ENCODE results near the gene TBL1Y. TPM values are rescaled to one million over a fixed set of nuclear protein-coding genes. Genes with fewer than 3 reads are reported as not detected.
A peak's percentile ranks its signal among the peaks of the same experiment; 100 is the strongest.
"Not testable (repeated sequence)": the region's sequence is repeated elsewhere in the genome, so short reads cannot be mapped to it uniquely, and the experiment has no call there.

The TBL1Y gene
- total and polyA plus RNA-seq, 2 experiments from 2014 or later: 2.6 to 5.8 TPM

DNA sequence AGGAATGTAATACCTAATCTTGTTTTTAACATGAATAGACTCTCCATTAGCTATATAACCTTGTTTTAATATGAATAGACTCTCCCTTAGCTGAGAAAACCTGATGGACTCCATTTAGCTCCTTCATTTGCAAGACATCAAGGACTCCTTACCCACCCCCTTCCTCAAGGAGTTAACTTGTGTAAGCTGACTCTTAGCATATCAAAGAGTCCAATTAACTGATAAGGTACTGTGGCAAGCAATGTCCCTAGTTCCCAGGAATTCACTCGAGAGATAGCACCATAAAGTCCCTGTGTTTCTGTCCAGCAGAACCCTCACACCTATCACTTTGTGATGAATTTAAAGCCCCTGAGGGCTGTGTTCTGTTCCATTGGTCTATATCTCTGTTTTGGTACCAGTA lies 15.3 kb upstream of the TBL1Y start:
- Histone ChIP-seq H3K27me3 (ENCODE audit: insufficient read depth) (peaks cover 97% of the 10 kb centered on the region), H3F3A (replicated peaks; ENCODE audit: low read depth) (no peaks in the 10 kb centered on the region), H3K4me1 (ENCODE audit: insufficient read depth) (peaks cover 15% of the 10 kb centered on the region), H3K4me3 (peak overlapping the region; percentile 37; the same call in 1 of the 2 replicates), H3K27ac (ENCODE audit: low read depth) (no peak overlapping the region), H2AFZ (no peak overlapping the region), H3K36me3 (ENCODE audit: insufficient read depth) (no peaks in the 10 kb centered on the region), H4K20me1 (replicated peaks; ENCODE audit: insufficient read depth) (no peaks in the 10 kb centered on the region), H3K9me2 (ENCODE audit: insufficient read depth) (no peaks in the 10 kb centered on the region), H3K4me2 (peak overlapping the region; percentile 62), H3K79me2 (replicated peaks; ENCODE audit: insufficient read depth) (no peaks in the 10 kb centered on the region)
- peaks cover 77% of the 10 kb centered on the region for H3K27me3 Mint-ChIP-seq (ENCODE audit: insufficient read depth, low read depth, poor library complexity)
- TF ChIP-seq EZH2phosphoT487 (IDR thresholded peaks at IDR 0.05; ENCODE audit: unreplicated experiment) (no peak), NANOG (IDR thresholded peaks at IDR 0.05; ENCODE audit: borderline replicate concordance) (peak; percentile 69; the same call in 1 of the 2 replicates), POLR2AphosphoS5 (IDR thresholded peaks at IDR 0.05; ENCODE audit: low read depth) (peak; percentile 31; the same call in 1 of the 2 replicates)
- DNase-seq (ENCODE audit: low spot score) (peak; percentile 57), ATAC-seq (peak; percentile 75)
- no peaks in the 10 kb centered on the region for H3K36me3 Mint-ChIP-seq (ENCODE audit: low read depth)
- no peaks in the 10 kb centered on the region; the same call in 2 of the 3 replicates for H3K9me3 Mint-ChIP-seq
- no peak overlapping the region for H3K27ac Mint-ChIP-seq
- peaks cover 44% of the 10 kb centered on the region for H3K4me1 Mint-ChIP-seq
- 0 out of 3 replicates have a peak overlapping the region, but pooled peaks have one; percentile 13 for H3K4me3 Mint-ChIP-seq

DNA sequence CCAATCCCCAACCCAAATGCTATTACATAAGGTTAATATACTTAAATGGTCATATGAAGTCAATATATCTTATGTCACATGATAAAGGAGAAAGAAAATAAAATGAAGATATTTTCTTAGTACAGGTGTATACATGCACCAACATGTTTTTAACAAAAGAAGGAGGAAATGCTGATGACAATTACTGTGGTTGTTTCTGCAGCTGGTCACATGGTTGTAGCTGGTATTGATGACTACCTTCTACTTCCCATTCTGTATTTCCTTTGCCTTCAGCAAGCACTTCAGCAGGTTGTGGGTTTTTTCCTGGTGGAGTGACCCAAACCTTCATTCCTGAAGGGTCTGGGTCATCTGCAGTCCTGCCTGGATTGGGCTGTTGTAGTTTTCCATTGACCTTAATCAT lies 8.4 kb upstream of the TBL1Y start:
- ATAC-seq: not testable (repeated sequence)

GRCh38 chrY:6907591-6907990 lies 2.9 kb upstream of the TBL1Y start:
- H3K27ac Mint-ChIP-seq: no peak overlapping the region
- ATAC-seq (no peak), DNase-seq (ENCODE audit: low spot score) (no peak)
- no peaks in the 10 kb centered on the region for H3K9me2 ChIP-seq (ENCODE audit: insufficient read depth)
- peaks cover 11% of the 10 kb centered on the region for H3K27me3 Mint-ChIP-seq (ENCODE audit: insufficient read depth, low read depth, poor library complexity)
- peaks cover 5% of the 10 kb centered on the region for H3K4me1 ChIP-seq (ENCODE audit: insufficient read depth)
- H3K36me3 Mint-ChIP-seq (ENCODE audit: low read depth): peaks cover 6% of the 10 kb centered on the region; the same call in 2 of the 3 replicates
- peaks cover 6% of the 10 kb centered on the region; the same call in 1 of the 2 replicates for H3K79me2 ChIP-seq (replicated peaks; ENCODE audit: insufficient read depth)
- TF ChIP-seq ZNF331 (CRISPR knock-in tag; IDR thresholded peaks at IDR 0.05; ENCODE audit: low read depth) (no peak), STAT1 (IDR thresholded peaks at IDR 0.05; ENCODE audit: unreplicated experiment) (no peak), POLR2AphosphoS5 (IDR thresholded peaks at IDR 0.05; ENCODE audit: low read depth) (no peak), ZNF114 (CRISPR knock-in tag; IDR thresholded peaks at IDR 0.05) (no peak), CREB1 (CRISPR knock-in tag; IDR thresholded peaks at IDR 0.05; ENCODE audit: low read depth) (no peak), EZH2 (IDR thresholded peaks at IDR 0.05; ENCODE audit: low read depth, unreplicated experiment) (no peak)
- TF ChIP-seq, protein P1, sequence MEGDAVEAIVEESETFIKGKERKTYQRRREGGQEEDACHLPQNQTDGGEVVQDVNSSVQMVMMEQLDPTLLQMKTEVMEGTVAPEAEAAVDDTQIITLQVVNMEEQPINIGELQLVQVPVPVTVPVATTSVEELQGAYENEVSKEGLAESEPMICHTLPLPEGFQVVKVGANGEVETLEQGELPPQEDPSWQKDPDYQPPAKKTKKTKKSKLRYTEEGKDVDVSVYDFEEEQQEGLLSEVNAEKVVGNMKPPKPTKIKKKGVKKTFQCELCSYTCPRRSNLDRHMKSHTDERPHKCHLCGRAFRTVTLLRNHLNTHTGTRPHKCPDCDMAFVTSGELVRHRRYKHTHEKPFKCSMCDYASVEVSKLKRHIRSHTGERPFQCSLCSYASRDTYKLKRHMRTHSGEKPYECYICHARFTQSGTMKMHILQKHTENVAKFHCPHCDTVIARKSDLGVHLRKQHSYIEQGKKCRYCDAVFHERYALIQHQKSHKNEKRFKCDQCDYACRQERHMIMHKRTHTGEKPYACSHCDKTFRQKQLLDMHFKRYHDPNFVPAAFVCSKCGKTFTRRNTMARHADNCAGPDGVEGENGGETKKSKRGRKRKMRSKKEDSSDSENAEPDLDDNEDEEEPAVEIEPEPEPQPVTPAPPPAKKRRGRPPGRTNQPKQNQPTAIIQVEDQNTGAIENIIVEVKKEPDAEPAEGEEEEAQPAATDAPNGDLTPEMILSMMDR (conservative IDR thresholded peaks at IDR 0.05; ENCODE audit: low read depth in 2 of 2): no peak
- TF ChIP-seq, protein P2, sequence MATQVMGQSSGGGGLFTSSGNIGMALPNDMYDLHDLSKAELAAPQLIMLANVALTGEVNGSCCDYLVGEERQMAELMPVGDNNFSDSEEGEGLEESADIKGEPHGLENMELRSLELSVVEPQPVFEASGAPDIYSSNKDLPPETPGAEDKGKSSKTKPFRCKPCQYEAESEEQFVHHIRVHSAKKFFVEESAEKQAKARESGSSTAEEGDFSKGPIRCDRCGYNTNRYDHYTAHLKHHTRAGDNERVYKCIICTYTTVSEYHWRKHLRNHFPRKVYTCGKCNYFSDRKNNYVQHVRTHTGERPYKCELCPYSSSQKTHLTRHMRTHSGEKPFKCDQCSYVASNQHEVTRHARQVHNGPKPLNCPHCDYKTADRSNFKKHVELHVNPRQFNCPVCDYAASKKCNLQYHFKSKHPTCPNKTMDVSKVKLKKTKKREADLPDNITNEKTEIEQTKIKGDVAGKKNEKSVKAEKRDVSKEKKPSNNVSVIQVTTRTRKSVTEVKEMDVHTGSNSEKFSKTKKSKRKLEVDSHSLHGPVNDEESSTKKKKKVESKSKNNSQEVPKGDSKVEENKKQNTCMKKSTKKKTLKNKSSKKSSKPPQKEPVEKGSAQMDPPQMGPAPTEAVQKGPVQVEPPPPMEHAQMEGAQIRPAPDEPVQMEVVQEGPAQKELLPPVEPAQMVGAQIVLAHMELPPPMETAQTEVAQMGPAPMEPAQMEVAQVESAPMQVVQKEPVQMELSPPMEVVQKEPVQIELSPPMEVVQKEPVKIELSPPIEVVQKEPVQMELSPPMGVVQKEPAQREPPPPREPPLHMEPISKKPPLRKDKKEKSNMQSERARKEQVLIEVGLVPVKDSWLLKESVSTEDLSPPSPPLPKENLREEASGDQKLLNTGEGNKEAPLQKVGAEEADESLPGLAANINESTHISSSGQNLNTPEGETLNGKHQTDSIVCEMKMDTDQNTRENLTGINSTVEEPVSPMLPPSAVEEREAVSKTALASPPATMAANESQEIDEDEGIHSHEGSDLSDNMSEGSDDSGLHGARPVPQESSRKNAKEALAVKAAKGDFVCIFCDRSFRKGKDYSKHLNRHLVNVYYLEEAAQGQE (IDR thresholded peaks at IDR 0.05; ENCODE audit: unreplicated experiment): no peak
- TF ChIP-seq, protein P3, sequence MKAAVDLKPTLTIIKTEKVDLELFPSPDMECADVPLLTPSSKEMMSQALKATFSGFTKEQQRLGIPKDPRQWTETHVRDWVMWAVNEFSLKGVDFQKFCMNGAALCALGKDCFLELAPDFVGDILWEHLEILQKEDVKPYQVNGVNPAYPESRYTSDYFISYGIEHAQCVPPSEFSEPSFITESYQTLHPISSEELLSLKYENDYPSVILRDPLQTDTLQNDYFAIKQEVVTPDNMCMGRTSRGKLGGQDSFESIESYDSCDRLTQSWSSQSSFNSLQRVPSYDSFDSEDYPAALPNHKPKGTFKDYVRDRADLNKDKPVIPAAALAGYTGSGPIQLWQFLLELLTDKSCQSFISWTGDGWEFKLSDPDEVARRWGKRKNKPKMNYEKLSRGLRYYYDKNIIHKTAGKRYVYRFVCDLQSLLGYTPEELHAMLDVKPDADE (IDR thresholded peaks at IDR 0.05): no peak
- H3K9me3 Mint-ChIP-seq: no peaks in the 10 kb centered on the region
- no peak overlapping the region for H3K27ac ChIP-seq (ENCODE audit: low read depth)
- 0 out of 2 replicates have a peak, but pooled peaks cover 5% of the 10 kb centered on the region for H4K20me1 ChIP-seq (replicated peaks; ENCODE audit: insufficient read depth)
- no peaks in the 10 kb centered on the region for H3K36me3 ChIP-seq (ENCODE audit: insufficient read depth)
- H3K4me1 Mint-ChIP-seq: peaks cover 17% of the 10 kb centered on the region; the same call in 2 of the 3 replicates
- no peaks in the 10 kb centered on the region for H3F3A ChIP-seq (replicated peaks; ENCODE audit: low read depth)
- no peak overlapping the region for H3K4me2 ChIP-seq
- H2AFZ ChIP-seq: no peak overlapping the region
- no peak overlapping the region for H3K4me3 ChIP-seq
- H3K4me3 Mint-ChIP-seq: no peak overlapping the region
- peaks cover 28% of the 10 kb centered on the region; the same call in 1 of the 2 replicates for H3K27me3 ChIP-seq (ENCODE audit: insufficient read depth)

More for the DNA sequence above, 8.4 kb upstream of the TBL1Y start:
- not testable (repeated sequence) for H2AFZ ChIP-seq; H3K4me2 ChIP-seq; H3K36me3 ChIP-seq (ENCODE audit: insufficient read depth); H3K79me2 ChIP-seq (replicated peaks; ENCODE audit: insufficient read depth); H3K9me2 ChIP-seq (ENCODE audit: insufficient read depth); H3K27ac ChIP-seq (ENCODE audit: low read depth); DNase-seq (ENCODE audit: low spot score); H3K4me1 ChIP-seq (ENCODE audit: insufficient read depth); H3K9me3 Mint-ChIP-seq; H3K4me3 ChIP-seq; H3K36me3 Mint-ChIP-seq (ENCODE audit: low read depth); H3K4me1 Mint-ChIP-seq; H3F3A ChIP-seq (replicated peaks; ENCODE audit: low read depth); H3K27ac Mint-ChIP-seq; H3K4me3 Mint-ChIP-seq; H4K20me1 ChIP-seq (replicated peaks; ENCODE audit: insufficient read depth)
- peaks cover 39% of the 10 kb centered on the region for H3K27me3 ChIP-seq (ENCODE audit: insufficient read depth)
- peaks cover 19% of the 10 kb centered on the region for H3K27me3 Mint-ChIP-seq (ENCODE audit: insufficient read depth, low read depth, poor library complexity)

Data from GM23338 (cell line).